Spleen (tissue), 7 donors: ENCODE measurements around the gene MAN1C1.

Experiments used
- POLR2A ChIP-seq, 3 donors: fragments of 450-650 bp; IDR thresholded peaks; one replicate each; pipeline ENCODE4 v1.5.1; 2017; ENCODE audit warnings: antibody characterized with exemption in 3 of 3, mild to moderate bottlenecking in 1 of 3
- TF ChIP-seq, protein P1 (sequence below), 11 experiments: fragments of 200-600 bp in 7 of 11; fragments of 450-650 bp in 4 of 11; sonication (generic) in 4 of 11; IDR thresholded peaks in 8 of 11; conservative IDR thresholded peaks in 3 of 11; 1 replicate in 7 of 11; 2 replicates in 4 of 11; pipeline versions ENCODE4 v1.4.0 to v1.8.0; 2016 to 2021; ENCODE audit warnings: antibody characterized with exemption in 11 of 11, inconsistent platforms in 4 of 11, mild to moderate bottlenecking in 1 of 11
- donor health status: DM: no; HTN: no; CAD: no; lungs with moderate emphysema.
- donor health status: DM: no; HTN: no; CAD: no.
- donor health status: DM: no; HTN: no; CAD: no.

GRCh38 chr1:25679171-25679570 is 62.6 kb downstream of the MAN1C1 start:
- TF ChIP-seq, protein P1, sequence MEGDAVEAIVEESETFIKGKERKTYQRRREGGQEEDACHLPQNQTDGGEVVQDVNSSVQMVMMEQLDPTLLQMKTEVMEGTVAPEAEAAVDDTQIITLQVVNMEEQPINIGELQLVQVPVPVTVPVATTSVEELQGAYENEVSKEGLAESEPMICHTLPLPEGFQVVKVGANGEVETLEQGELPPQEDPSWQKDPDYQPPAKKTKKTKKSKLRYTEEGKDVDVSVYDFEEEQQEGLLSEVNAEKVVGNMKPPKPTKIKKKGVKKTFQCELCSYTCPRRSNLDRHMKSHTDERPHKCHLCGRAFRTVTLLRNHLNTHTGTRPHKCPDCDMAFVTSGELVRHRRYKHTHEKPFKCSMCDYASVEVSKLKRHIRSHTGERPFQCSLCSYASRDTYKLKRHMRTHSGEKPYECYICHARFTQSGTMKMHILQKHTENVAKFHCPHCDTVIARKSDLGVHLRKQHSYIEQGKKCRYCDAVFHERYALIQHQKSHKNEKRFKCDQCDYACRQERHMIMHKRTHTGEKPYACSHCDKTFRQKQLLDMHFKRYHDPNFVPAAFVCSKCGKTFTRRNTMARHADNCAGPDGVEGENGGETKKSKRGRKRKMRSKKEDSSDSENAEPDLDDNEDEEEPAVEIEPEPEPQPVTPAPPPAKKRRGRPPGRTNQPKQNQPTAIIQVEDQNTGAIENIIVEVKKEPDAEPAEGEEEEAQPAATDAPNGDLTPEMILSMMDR (IDR thresholded peaks at IDR 0.05 in 8 of 11, conservative IDR thresholded peaks at IDR 0.05 in 3 of 11): no peak
- no peak for TF ChIP-seq POLR2A (IDR thresholded peaks at IDR 0.05)
